HCT116 (cell line): Measurements from ENCODE around the gene LRBA.

ENCODE experiments used
- EGR1 ChIP-seq: IDR thresholded peaks from 2 replicates; pipeline ENCODE4 v1.6.1; 2012; ENCODE audit warnings: low read depth
- ELF1 ChIP-seq: IDR thresholded peaks from 2 replicates; pipeline ENCODE4 v1.6.1; 2012; ENCODE audit warnings: low read depth, borderline replicate concordance
- EZH2 ChIP-seq: fragments of 200-600 bp; sonication (generic); IDR thresholded peaks from 2 replicates; pipeline ENCODE4 v1.6.1; 2017; ENCODE audit warnings: antibody characterized with exemption, mixed run types
- POLR2A ChIP-seq: IDR thresholded peaks from 2 replicates; pipeline ENCODE4 v1.7.0; 2011; ENCODE audit warnings: borderline replicate concordance; ENCODE audit not compliant: insufficient read depth, insufficient read length; ENCODE audit errors: extremely low read depth
- RAD21 ChIP-seq: IDR thresholded peaks from 2 replicates; pipeline ENCODE4 v1.6.1; 2012; ENCODE audit warnings: low read depth, mild to moderate bottlenecking
- TF ChIP-seq, protein P1 (sequence below): IDR thresholded peaks from 2 replicates; pipeline ENCODE4 v1.6.1; 2012; ENCODE audit warnings: low read depth
- TF ChIP-seq, protein P2 (sequence below), 3 experiments: fragments of 200-600 bp in 1 of 3; sonication (generic) in 1 of 3; IDR thresholded peaks in 2 of 3; conservative IDR thresholded peaks in 1 of 3; 2 replicates each; pipeline ENCODE4 v1.5.1; 2012 to 2017; ENCODE audit warnings: low read depth in 2 of 3, low read length in 2 of 3, antibody characterized with exemption in 1 of 3, borderline replicate concordance in 1 of 3, control low read depth in 1 of 3, mild to moderate bottlenecking in 1 of 3, mixed read lengths in 1 of 3, mixed run types in 1 of 3, moderate library complexity in 1 of 3; ENCODE audit not compliant: insufficient read depth in 1 of 3

DNA sequence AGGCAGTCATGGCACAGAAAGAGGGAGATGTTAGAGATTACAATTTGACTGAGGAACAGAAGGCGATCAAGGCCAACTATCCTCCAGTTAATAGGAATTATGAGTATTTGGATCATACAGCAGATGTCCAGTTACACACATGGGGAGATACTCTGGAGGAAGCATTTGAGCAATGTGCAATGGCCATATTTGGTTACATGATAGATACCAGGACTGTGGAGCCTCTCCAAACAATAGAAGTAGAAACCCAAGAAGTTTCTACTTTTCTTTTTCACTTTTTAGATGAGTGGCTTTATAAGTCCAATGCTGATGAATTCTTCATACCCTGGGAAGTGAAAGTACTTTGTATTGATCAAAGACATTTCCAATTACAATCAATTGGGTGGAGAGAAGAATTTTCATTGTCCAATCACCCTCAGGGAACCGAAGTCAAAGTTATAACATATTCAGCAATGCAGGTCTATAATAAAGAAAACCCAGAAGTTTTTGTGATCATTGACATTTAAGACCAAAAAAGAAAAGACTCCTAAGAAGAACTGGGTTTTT is 294.0 kb downstream of the LRBA start:
- TF ChIP-seq, protein P1, sequence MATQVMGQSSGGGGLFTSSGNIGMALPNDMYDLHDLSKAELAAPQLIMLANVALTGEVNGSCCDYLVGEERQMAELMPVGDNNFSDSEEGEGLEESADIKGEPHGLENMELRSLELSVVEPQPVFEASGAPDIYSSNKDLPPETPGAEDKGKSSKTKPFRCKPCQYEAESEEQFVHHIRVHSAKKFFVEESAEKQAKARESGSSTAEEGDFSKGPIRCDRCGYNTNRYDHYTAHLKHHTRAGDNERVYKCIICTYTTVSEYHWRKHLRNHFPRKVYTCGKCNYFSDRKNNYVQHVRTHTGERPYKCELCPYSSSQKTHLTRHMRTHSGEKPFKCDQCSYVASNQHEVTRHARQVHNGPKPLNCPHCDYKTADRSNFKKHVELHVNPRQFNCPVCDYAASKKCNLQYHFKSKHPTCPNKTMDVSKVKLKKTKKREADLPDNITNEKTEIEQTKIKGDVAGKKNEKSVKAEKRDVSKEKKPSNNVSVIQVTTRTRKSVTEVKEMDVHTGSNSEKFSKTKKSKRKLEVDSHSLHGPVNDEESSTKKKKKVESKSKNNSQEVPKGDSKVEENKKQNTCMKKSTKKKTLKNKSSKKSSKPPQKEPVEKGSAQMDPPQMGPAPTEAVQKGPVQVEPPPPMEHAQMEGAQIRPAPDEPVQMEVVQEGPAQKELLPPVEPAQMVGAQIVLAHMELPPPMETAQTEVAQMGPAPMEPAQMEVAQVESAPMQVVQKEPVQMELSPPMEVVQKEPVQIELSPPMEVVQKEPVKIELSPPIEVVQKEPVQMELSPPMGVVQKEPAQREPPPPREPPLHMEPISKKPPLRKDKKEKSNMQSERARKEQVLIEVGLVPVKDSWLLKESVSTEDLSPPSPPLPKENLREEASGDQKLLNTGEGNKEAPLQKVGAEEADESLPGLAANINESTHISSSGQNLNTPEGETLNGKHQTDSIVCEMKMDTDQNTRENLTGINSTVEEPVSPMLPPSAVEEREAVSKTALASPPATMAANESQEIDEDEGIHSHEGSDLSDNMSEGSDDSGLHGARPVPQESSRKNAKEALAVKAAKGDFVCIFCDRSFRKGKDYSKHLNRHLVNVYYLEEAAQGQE: no peak
- TF ChIP-seq, protein P2, sequence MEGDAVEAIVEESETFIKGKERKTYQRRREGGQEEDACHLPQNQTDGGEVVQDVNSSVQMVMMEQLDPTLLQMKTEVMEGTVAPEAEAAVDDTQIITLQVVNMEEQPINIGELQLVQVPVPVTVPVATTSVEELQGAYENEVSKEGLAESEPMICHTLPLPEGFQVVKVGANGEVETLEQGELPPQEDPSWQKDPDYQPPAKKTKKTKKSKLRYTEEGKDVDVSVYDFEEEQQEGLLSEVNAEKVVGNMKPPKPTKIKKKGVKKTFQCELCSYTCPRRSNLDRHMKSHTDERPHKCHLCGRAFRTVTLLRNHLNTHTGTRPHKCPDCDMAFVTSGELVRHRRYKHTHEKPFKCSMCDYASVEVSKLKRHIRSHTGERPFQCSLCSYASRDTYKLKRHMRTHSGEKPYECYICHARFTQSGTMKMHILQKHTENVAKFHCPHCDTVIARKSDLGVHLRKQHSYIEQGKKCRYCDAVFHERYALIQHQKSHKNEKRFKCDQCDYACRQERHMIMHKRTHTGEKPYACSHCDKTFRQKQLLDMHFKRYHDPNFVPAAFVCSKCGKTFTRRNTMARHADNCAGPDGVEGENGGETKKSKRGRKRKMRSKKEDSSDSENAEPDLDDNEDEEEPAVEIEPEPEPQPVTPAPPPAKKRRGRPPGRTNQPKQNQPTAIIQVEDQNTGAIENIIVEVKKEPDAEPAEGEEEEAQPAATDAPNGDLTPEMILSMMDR (IDR thresholded peaks at IDR 0.05 in 2 of 3, conservative IDR thresholded peaks at IDR 0.05 in 1 of 3; ENCODE audit: borderline replicate concordance in 1 of 3, insufficient read depth in 1 of 3, low read depth in 2 of 3, low read length in 2 of 3): no peak
- TF ChIP-seq POLR2A: no peak
- TF ChIP-seq EGR1: no peak
- no peak for TF ChIP-seq RAD21
- TF ChIP-seq EZH2: no peak
- no peak for TF ChIP-seq ELF1
